GM12801 (cell line): Measurements from ENCODE around the gene TRIM10.
A peak's percentile ranks its signal among the peaks of the same experiment; 100 is the strongest.

Experiments
- CTCF ChIP-seq: IDR thresholded peaks from one replicate; pipeline ENCODE4 v1.5.1; 2011; ENCODE audit warnings: control low read depth; ENCODE audit not compliant: insufficient read length; ENCODE audit errors: extremely low read depth

The TRIM10 gene

DNA sequence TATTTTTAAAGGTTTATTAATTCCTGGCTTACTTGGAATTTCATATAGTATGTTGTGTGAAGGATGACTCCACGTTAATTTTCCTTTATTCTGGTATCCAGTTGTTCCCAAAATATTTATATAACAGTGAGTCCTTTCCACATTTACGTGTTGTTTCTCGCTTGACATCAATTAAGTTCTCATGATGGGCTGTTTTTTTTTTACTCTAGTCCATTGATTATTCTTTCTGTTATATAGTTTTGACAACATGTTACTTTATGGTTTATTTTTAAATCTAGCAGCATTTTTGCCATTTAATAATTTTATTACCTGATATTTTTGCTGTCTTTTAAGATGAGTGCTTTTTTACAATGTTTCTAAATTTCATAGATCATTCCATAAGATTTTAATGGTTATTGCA is 18.3 kb downstream of the TRIM10 start:
- no peak for TF ChIP-seq CTCF

DNA sequence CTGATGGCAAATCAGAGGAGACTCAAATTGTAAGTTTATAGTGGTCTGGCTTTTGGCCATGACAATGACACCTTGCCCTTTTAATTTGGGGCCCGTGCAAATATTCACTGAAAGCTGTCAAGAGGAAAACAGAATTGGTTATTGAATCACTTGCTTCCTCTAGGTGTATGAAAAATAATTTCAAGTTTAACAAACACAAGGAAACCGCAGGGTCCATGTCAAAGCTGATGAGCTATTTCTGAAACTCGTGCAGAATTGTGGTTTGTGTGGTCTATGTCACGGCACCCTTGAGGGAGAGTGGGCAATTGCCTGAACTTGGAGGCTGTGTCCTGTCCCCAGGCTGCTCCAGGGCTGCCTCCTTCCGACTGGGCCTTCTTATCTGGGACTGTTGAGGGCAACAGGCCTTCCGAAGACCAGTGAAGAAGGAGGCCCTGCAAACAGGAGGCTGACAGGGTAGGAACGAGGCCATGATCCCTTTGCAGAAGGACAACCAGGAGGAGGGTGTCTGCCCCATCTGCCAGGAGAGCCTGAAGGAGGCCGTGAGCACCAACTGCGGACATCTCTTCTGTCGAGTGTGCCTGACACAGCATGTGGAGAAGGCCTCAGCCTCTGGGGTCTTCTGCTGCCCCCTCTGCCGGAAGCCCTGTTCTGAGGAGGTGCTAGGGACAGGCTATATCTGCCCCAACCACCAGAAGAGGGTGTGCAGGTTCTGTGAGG is 24.3 kb downstream of the TRIM10 start:
- TF ChIP-seq CTCF: no peak

DNA sequence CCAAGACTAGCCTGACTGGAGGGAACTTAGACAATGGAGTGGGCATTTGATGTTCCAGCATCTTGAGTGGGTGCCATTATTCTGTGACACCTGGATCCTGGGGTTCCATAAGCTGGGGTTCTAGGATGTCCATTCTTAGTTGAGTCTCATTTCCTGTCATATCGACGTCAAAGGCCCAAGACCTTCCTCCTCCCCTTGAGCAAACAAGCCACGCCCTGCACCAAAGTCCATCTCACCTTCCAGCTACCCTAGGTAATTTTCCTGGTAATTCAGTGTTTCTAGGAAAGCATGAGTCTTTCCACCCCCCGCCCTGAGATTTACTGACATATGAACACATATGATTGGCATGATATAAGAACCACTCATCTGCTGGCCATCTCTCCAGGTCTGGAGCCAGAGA is 25.3 kb downstream of the TRIM10 start, which contains the start of gene TRIM40:
TSS of gene TRIM40 (plus strand) at position 384 of the 400 bp plus-strand sequence. CDS start 897 bp downstream, outside the sequence.
- TF ChIP-seq CTCF: no peak

DNA sequence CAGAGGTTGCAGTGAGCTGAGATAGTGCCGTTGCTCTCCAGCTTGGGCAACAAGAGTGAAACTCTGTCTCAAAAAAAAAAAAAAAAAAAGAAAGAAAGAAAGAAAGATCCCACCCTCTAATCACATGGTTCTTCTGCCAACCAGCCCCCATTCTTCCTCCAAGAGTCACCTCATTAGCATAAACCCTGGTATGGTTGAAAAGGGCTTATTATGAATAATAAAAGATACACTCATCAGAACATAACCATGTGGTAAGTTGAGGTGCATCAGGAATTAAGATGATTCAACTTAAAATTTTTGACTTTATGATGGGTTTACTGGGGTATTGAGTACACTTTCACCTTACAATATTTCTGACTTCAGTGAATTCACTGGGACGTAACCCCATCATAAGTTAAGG is 25.9 kb downstream of the TRIM10 start:
- no peak for TF ChIP-seq CTCF

GRCh38 chr6:30131947-30132497 is 29.0 kb downstream of the TRIM10 start:
- TF ChIP-seq CTCF: no peak

GRCh38 chr6:30130887-30131862 is 29.8 kb downstream of the TRIM10 start:
- TF ChIP-seq CTCF: peak; percentile 98

DNA sequence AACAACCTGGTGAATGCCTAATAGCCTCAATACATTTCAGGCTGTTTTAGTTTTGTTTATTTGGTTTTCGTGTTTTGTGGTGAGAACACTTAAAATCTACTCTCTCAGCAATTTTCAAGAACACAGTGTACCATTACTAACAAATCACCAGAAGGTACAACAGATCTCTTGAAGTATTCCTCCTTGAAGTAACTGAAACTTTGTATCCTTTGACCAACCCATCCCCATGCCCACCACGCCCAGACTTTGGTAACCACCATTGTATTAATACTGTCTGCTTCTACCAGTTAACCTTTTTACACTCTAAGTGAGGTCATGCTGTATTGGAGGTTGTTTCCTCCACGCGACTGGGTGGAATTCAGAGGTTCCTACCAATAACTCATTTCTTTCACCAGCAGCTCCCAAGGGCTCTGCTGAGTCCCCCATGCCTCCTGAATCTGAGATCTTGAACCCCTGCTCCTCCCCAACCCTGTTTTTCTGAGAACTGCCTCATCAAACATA is 30.8 kb downstream of the TRIM10 start:
- no peak for TF ChIP-seq CTCF
